HG03432 (cell line): ENCODE data around the gene GJE1.

Experiments used
- ATAC-seq: cut with Tn5 transposase; IDR thresholded peaks from one replicate; pipeline ENCODE4 v1.9.1; 2021; ENCODE audit warnings: mild to moderate bottlenecking, moderate library complexity; ENCODE audit not compliant: unreplicated experiment

GJE1 gene

DNA sequence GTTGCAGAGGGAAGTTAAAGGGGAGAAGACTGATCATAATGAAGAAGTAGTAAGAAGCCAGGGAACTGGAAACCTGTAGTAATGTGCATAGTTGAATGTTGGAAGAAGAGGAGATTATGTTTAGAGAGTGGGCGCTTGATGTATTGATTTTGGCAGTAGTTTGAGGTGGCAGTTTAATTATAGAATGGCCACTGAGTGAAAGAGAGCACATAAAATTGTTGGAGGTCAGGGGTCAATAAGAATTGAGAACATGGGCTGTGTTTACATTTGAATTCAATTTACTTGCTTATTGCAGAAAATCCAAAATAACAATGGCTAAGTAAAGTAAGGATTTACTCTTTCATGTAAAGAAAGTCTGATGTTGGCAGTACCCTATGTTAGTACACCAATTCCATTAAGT is 30.1 kb downstream of the GJE1 start:
- ATAC-seq, result no peak

- no peak for ATAC-seq
These were observed 32.5 kb downstream of the GJE1 start for GRCh38 chr6:142165227-142165626.

DNA sequence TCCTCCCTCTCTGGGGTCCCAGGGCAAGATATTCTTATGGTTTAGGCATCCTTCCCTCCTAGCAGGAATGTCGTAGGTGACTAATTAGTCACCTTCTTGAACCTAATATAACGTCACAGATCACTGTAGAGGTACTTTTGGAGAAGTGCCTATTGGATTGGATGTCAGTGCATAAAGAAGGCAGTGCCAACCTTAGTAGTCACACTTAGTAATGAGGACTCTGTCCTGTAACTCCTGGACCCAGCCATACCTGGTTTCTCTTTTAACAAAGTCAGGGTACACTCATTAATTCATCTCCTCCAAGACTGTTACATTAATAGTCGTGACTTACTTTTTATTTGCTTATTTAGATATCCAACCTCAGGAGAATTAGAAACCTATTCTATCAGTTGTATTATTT is 34.3 kb downstream of the GJE1 start:
- no peak for ATAC-seq

GRCh38 chr6:142167486-142167885 is 34.8 kb downstream of the GJE1 start:
- no peak for ATAC-seq

DNA sequence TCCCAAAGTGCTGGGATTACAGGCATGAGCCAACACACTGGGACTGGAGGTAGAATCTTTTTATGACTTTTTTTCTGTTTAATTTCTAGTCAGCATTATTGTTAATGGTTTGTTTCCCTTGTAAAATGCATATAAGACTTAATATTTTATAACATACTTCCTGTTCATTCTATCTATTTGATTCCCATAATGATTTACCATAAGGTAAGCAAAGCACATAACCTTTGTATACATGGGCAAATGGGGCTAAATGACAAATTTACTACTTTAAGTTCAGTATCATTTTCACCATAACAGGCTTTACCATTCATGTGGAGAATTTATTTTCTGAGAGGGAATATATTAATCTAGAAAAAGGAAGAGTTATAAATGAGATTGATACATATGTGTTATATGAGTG is 38.6 kb downstream of the GJE1 start:
- ATAC-seq, result no peak

GRCh38 chr6:142172758-142173157 is 40.0 kb downstream of the GJE1 start:
- ATAC-seq, result no peak

GRCh38 chr6:142173980-142174379 is 41.3 kb downstream of the GJE1 start:
- no peak for ATAC-seq

DNA sequence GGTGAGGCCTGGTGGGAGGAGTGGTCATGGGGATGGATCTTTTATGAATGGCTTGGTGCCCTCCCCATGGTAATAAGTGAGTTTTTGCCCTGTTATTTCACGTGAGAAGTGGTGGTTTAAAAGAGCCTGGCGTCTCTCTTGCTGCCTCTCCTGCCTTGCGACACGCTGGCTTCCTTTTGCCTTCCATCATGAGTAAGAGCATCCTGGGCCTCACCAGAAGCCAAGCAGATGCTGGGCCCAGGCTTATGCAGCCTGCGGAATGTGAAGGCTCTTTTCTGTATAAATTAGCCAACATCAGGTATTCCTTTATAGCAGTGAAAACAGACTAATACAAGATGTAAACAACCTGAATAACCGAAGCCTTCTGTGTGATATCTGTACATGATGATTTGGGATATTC is 42.0 kb downstream of the GJE1 start:
- no peak for ATAC-seq

GRCh38 chr6:142178129-142178528 is 45.4 kb downstream of the GJE1 start:
- no peak for ATAC-seq

DNA sequence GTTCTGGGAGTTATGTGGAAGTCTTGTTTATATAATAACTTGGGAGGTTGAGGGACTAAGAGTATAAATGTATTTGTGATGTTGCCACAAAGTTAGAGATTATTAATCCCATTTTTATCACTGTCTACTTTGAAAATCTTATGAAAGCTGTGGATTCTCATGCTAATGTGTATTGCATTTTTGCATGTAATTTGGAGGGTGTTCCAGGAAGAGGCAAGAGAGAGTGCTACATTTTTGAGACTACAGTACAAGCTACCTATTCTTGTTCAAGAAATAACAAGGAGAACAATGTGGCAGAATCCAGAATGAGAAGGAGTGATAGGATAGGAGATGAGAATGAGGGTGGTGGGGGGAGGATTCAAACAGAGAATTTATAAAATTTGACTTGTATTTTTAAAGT is 49.3 kb downstream of the GJE1 start:
- no peak for ATAC-seq

GRCh38 chr6:142183351-142183750 is 50.6 kb downstream of the GJE1 start:
- no peak for ATAC-seq

GRCh38 chr6:142184307-142184706 is 51.6 kb downstream of the GJE1 start:
- no peak for ATAC-seq
